HG03064 (cell line): Measurements from ENCODE around the gene NUP42.
"Not testable (repeated sequence)": the region's sequence is repeated elsewhere in the genome, so short reads cannot be mapped to it uniquely, and the experiment has no call there.

ENCODE experiments used
- ATAC-seq: cut with Tn5 transposase; IDR thresholded peaks from one replicate; pipeline ENCODE4 v1.9.1; 2021; ENCODE audit warnings: low read depth; ENCODE audit not compliant: unreplicated experiment

NUP42 gene

DNA sequence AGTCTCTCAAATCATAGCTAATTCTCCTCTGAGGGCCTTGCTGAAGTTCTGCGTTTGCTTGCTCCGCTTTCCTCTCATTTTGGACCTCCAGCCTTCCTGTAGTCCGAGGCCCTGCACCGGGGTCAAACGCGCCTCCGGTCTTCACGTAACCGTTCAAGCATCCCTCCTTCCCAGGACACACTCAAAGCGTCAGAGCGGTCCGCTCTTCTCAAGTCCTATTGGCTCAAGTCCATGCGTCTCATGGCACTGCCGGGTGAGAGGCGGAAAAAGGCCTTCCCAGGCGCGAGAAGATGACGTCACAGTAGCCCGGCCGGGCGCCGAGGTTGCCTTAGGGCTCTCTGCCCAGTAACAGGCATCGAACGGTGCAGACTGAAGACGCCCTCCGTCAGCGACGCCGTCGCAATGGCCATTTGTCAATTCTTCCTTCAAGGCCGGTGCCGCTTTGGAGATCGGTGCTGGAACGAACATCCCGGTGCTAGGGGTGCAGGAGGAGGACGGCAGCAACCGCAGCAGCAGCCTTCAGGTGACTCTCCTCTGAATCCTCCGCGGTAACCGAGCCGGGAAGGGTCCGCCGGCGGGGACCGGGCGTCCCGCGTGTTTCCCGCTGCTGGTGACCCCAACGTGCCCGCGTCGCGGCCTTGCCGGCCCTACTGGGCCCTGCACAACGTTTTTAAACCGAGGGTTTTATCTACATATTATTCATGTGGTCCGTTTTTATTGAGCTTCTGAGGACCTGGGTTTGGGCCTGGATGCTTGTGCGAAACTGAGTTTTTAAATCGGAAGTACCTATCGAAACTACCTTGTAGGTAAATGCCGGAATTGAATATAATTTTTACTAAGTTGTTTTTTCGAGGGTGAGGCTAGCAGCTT, at the start of gene NUP42:
TSS of gene NUP42 (plus strand) at position 365 of the 870 bp plus-strand sequence. CDS start at position 403, 38 bp downstream.
- peak; percentile 95 for ATAC-seq

DNA sequence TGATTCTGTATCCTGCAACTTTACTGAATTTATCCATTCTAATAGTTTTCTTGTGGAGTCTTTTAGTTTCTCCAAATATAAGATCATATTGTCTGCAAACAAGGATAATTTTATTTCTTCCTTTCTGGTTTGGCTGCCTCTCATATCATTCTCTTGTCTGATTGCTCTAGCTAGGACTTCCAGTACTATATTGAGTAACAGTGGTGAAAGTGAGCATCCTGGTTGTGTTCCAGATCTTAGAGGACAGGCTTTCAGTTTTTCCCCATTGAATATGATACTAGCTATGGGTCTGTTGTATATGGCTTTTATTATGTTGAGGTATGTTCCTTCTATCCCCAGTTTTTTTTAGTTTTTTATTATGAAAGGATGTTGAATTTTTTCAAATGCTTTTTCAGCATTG, 48.1 kb upstream of the NUP42 start:
- no peak for ATAC-seq

DNA sequence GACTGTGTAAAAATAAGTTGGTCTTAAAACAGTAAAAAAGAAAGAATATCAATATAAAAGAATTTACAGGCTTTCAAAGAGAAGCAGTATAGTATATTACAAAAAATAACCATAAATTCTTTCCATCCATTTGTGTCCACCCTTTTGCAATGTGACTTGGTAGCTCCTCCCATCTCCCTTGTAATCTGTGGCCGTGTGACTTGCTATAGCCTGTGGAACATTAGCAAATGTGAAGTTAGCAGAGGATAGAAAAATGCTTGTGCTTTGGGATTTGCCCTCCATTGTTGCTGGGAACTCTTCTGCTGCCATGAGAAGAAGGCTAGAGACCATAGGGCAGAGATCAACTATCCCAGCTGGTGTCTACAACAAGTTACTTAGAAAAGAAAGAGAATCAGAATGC, 46.1 kb upstream of the NUP42 start:
- ATAC-seq, result no peak

DNA sequence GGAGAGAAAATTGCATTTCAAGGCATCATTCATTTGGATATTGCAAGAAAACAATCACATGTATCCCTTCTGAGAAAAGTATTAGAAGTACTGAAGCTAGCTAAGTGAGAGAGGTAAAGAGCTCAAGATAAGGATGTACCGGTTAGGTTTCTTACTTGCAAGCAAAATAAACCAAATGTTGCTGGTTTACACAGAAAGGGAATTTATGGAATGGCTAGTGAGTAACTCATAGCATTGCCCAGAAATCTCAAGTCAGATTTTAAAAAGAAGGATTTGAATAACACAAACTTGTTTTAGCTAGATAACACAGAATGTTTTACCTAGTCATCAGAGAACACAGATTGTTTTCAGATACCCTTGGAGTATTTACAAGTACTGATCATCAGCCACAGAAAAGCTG, 45.6 kb upstream of the NUP42 start:
- no peak for ATAC-seq

DNA sequence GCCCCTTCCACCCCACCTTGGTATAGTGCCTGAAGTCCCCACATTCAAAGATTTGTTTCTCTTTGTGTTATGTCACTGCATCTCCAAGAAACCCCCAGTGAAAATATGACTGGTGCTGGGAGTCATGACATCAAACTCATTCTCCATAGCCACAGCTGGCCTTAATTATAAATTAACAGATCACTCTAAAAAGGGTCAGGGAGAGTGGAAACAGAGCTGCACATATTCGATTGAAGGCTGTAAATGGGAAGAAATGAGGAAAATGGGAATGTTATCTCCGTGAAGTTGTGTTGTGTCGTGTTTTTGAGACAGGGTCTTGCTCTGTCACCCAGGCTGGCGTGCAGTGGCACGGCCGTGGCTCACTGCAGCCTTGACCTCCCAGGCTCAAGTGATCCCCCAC, 24.2 kb upstream of the NUP42 start:
- ATAC-seq, result no peak

DNA sequence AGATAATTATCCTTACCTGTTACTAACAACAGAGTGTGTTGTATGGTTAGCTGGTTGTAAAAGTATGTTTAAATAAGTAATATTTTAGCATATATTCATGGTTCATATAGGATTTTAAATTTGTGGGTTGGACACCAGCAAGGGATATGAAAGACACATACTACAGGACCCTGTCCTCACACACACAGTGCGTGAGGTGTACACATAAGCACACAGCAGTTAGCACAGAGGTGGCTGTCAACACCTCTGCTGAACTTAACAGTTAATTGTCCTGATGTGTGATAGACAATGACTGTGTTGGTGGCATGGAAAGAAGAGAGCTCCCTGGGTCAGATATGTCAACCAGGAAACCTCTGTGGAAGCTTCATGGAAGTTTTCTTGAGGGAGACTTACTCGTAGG, 23.3 kb upstream of the NUP42 start:
- no peak for ATAC-seq

GRCh38 chr7:23161482-23161881, 20.4 kb upstream of the NUP42 start:
- ATAC-seq, result no peak

- no peak for ATAC-seq
Measured at GRCh38 chr7:23164846-23165245, 17.0 kb upstream of the NUP42 start.

GRCh38 chr7:23165316-23165715, 16.5 kb upstream of the NUP42 start:
- ATAC-seq, result no peak

- no peak for ATAC-seq
Measured at GRCh38 chr7:23167691-23168090, 14.2 kb upstream of the NUP42 start.

DNA sequence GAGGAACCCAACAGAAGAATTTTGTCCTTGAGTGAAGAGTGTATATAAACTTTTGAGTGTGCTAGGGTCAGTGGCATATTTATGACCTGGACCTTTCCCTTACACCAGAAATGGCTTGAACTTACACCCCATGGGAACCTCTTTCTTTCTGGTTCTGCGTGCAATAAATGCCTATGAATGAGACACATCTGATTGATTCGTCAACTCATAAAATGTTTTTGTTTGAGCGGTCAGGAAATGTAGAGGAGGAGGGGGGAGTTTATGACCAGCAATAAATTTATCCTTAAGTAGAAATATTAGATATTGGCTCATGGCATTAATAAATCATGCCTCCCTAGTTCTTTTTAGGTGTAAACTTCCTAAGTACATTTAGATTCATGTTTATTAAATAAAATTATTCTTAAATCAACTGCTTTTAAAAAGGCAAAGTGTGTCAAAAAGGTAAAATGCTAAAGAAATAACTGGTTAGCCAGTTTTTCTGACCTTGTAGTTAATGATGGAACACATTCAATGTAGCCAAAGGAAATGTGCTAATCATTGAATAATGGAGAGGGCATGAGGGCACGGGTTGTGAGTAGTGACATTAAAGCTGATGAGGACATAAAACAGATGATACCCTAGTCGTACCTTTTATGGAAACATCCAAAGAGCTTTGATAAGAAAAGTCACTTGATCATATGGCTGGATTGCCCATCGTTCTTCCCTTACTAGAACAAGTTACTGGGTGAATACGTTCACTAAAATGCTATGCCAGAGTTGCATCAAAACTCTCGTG, 13.6 kb upstream of the NUP42 start:
- ATAC-seq, result no peak

DNA sequence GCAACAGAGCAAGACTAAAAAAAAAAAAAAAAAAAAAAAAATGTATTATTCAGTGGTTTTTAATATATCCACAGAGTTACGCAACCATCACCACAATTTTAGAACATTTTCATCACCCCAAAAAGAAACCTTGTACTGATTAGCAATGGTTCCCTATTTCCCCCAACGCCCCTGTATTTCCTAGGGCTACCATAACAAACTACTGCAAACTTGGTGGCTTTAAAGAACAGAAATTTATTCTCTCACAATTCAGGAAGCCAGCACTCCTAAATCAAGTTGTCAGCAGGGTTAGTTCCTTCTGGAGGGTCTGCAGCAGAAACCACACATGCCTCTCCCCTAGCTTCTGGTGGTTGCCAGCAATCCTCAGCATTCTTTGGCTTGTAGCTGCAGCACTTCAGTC, 5.9 kb upstream of the NUP42 start:
- no peak for ATAC-seq

- no peak for ATAC-seq
Measured at GRCh38 chr7:23183279-23184012, 1.6 kb downstream of the NUP42 start.

DNA sequence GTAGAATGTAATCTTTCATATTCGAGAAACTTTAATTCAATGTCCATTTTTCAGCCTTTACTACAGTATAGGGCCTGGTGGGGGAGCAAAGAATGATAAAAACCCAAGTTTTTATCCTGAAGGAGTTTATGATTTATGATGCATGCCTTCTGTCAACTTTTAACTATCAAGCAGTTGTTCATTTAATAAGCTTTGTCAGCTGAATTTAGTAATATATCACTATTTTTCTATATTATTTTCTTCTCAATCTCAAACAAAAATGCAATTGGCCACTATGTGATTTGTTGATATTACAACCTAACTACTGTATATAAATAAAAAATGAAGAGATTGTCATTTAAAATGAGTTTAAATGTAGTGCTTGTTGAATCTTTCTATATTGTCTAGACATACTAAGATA, 2.4 kb downstream of the NUP42 start:
- no peak for ATAC-seq

- ATAC-seq, result no peak
Measured at GRCh38 chr7:23184709-23185359, 3.0 kb downstream of the NUP42 start.

DNA sequence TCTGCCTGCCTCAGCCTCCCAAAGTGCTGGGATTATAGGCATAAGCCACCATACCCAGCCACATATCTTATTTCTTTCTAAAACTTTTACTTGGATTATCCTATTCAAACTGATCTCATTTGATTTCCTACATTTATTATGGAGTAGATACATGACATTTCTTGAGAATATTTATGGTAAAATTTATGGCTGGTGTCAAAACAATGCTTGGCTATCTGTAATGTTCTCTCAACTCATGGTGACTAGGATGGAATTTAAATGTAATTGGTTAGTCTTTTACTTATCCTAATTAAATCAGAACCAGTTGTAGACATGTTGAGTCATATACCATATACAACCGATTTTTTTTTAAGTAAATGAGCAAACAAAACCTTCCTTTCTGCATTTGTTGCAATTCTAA, 4.1 kb downstream of the NUP42 start:
- ATAC-seq, result no peak

- no peak for ATAC-seq
Measured at GRCh38 chr7:23191022-23191421, 9.2 kb downstream of the NUP42 start.

GRCh38 chr7:23193650-23194227, 11.9 kb downstream of the NUP42 start:
- ATAC-seq, result not testable (repeated sequence)

DNA sequence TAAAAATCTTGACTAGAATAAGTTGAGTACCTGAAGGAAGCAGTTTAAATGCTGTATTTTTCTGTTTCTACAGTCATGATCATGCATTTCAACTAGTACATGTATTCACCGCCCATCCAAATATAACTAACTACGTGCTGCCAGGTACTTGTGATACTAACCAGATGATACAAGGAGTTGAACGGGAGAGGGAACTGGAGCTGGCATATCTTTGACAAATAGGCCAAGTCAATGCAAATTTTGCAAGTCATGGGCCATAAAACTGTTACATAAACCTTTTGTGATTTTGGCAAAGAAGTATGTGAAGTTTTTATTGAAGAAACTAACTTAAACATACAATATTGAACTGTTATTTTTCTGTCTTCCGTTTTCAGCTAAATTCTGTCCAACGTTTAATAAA, 14.5 kb downstream of the NUP42 start:
- ATAC-seq, result no peak

- not testable (repeated sequence) for ATAC-seq
Measured at GRCh38 chr7:23197745-23198144, 15.9 kb downstream of the NUP42 start.
